GF-D8 (cell line): ENCODE measurements around the gene TTC28.
"Not testable (repeated sequence)": the region's sequence is repeated elsewhere in the genome, so short reads cannot be mapped to it uniquely, and the experiment has no call there.

Experiments
- DNase-seq: peaks from one replicate; lab custom pipeline; 2025; lab: John Stamatoyannopoulos, UW

TTC28 gene

GRCh38 chr22:28601915-28602314 is 77.7 kb downstream of the TTC28 start:
- DNase-seq: no peak

- peak; percentile 23 for DNase-seq
These were observed 79.0 kb downstream of the TTC28 start for GRCh38 chr22:28600546-28601143.

GRCh38 chr22:28599693-28600092 is 79.9 kb downstream of the TTC28 start:
- DNase-seq: no peak

GRCh38 chr22:28597665-28598064 is 82.0 kb downstream of the TTC28 start:
- DNase-seq: no peak

GRCh38 chr22:28594797-28595462 is 84.7 kb downstream of the TTC28 start:
- DNase-seq: peak; percentile 6

GRCh38 chr22:28594076-28594796 is 85.4 kb downstream of the TTC28 start:
- no peak for DNase-seq

- DNase-seq: no peak
These were observed 86.3 kb downstream of the TTC28 start for GRCh38 chr22:28593299-28593698.

- DNase-seq: no peak
These were observed 90.4 kb downstream of the TTC28 start for GRCh38 chr22:28589102-28589750.

GRCh38 chr22:28585324-28585723 is 94.3 kb downstream of the TTC28 start:
- DNase-seq: no peak

GRCh38 chr22:28582806-28583205 is 96.8 kb downstream of the TTC28 start:
- no peak for DNase-seq

GRCh38 chr22:28581016-28581415 is 98.6 kb downstream of the TTC28 start:
- DNase-seq: no peak

- no peak for DNase-seq
These were observed 103.5 kb downstream of the TTC28 start for GRCh38 chr22:28576162-28576561.

- DNase-seq: no peak
These were observed 105.4 kb downstream of the TTC28 start for GRCh38 chr22:28574159-28574788.

GRCh38 chr22:28570696-28571373 is 108.8 kb downstream of the TTC28 start:
- no peak for DNase-seq

GRCh38 chr22:28568974-28569373 is 110.7 kb downstream of the TTC28 start:
- DNase-seq: not testable (repeated sequence)

- DNase-seq: no peak
These were observed 111.5 kb downstream of the TTC28 start for GRCh38 chr22:28568099-28568498.

GRCh38 chr22:28566920-28567499 is 112.6 kb downstream of the TTC28 start:
- DNase-seq: not testable (repeated sequence)

GRCh38 chr22:28563636-28564035 is 116.0 kb downstream of the TTC28 start:
- no peak for DNase-seq

GRCh38 chr22:28562324-28562723 is 117.3 kb downstream of the TTC28 start:
- DNase-seq: no peak

- not testable (repeated sequence) for DNase-seq
These were observed 118.9 kb downstream of the TTC28 start for GRCh38 chr22:28560743-28561101.

- DNase-seq: no peak
These were observed 119.4 kb downstream of the TTC28 start for GRCh38 chr22:28560046-28560742.
